ENCODE results near the gene SLC35F1.

DNA sequence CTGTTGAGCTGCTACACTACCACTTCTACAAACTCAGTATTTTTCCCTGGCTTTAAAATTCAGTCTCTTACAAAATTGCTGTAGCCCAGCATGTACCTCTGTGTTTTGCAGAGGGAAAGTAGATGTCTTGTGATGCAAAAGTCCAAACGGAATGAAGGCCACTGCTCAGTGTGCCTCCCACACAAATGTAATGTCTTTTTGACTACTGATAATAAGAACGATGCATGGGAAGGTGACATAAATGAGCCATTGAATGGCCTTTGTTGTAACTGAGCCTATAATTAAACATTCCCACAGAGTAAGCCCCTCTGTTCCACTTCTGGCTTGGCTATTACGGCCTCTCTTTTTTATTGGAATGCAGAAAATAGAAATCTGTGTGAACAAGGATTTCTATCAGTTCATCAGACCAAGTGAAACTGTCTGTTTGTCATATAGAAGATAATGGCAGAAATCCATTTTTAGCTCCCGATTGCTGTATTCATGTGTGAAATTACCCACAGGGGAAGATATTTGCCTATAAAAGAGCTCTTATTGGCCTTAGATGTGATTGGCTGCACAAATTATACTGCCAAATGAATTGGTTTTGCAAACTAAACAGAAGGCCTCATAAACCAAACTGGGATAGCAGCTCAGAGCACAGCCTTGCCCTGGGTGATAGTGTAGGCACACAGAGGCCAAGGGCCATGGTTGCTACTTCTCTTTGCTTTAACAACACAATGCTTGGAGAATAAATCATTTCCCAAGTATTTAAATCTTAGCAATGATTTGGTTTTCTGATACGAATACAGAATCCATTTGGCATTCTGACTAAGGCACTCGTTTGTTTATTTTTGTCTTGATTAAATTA, 399.6 kb downstream of the SLC35F1 start:
- TF ChIP-seq CTCF (IDR thresholded peaks at IDR 0.05; ENCODE audit: poor library complexity, severe bottlenecking) (no peak), TAF1 (IDR thresholded peaks at IDR 0.05; ENCODE audit: low read depth) (no peak), RAD21 (conservative IDR thresholded peaks at IDR 0.05) (no peak), EP300 (conservative IDR thresholded peaks at IDR 0.05; ENCODE audit: poor library complexity, severe bottlenecking) (peak; percentile 60), MXI1 (conservative IDR thresholded peaks at IDR 0.05; ENCODE audit: poor library complexity, severe bottlenecking) (no peak), POLR2AphosphoS5 (IDR thresholded peaks at IDR 0.05) (peak; percentile 51), SMC3 (conservative IDR thresholded peaks at IDR 0.05; ENCODE audit: poor library complexity) (no peak)
- TF ChIP-seq, protein P1, sequence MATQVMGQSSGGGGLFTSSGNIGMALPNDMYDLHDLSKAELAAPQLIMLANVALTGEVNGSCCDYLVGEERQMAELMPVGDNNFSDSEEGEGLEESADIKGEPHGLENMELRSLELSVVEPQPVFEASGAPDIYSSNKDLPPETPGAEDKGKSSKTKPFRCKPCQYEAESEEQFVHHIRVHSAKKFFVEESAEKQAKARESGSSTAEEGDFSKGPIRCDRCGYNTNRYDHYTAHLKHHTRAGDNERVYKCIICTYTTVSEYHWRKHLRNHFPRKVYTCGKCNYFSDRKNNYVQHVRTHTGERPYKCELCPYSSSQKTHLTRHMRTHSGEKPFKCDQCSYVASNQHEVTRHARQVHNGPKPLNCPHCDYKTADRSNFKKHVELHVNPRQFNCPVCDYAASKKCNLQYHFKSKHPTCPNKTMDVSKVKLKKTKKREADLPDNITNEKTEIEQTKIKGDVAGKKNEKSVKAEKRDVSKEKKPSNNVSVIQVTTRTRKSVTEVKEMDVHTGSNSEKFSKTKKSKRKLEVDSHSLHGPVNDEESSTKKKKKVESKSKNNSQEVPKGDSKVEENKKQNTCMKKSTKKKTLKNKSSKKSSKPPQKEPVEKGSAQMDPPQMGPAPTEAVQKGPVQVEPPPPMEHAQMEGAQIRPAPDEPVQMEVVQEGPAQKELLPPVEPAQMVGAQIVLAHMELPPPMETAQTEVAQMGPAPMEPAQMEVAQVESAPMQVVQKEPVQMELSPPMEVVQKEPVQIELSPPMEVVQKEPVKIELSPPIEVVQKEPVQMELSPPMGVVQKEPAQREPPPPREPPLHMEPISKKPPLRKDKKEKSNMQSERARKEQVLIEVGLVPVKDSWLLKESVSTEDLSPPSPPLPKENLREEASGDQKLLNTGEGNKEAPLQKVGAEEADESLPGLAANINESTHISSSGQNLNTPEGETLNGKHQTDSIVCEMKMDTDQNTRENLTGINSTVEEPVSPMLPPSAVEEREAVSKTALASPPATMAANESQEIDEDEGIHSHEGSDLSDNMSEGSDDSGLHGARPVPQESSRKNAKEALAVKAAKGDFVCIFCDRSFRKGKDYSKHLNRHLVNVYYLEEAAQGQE (IDR thresholded peaks at IDR 0.05; ENCODE audit: borderline replicate concordance): peak; percentile 33

Measured in neural cell (in vitro differentiated cells).